ENCODE results near the gene TIMM23. TPM values are rescaled to one million over a fixed set of nuclear protein-coding genes. Genes with fewer than 3 reads are reported as not detected.

Gene TIMM23
- total RNA-seq, 1 experiment from 2014 or later = 70.1 TPM

DNA sequence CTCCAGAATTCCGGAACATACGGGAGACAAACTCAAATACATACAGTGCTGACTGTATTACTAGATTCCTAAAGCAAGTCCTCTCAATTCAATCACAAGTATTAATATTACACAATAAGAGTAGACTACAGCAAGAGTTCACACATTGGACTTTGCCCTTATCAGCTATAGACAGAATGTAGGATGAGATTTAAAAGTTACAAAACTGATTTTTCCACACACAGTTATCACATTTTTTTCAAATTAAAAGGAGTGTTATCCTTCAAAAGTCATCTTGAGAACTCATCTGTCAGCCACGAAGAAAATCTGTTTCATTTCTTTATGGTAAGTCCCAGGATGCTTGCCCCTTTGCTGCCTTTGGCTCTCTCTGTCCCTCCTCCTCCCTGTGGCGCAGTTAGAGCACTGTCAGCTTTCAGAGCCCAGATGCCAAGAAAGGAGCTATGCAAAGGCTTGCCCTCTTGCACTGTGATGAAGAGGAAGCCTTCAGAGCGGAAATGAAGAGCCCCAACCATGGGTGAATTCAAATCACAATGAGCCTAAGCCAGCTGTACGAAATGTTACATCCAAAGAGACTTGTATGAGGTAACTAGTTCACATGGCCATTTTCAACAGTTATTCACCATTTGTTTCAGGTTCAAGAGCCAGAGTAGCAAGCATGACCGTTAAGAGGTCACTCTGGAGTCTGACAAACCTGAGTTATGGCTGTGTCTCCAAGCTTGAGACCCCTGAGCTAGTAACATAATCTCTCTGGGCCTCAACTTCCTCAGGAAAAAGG lies 47.5 kb downstream of the TIMM23 start:
- Histone ChIP-seq H3K79me2 (ENCODE audit: insufficient read depth, low read length) (peaks cover 94% of the 10 kb centered on the region), H3K9me3 (ENCODE audit: control insufficient read depth in 1 of 2, insufficient read depth in 1 of 2, low read depth in 1 of 2, low read length in 2 of 2) (no peaks in the 10 kb centered on the region), H3K9ac (ENCODE audit: low read length) (no peak overlapping the region), H3K4me1 (ENCODE audit: control insufficient read depth in 1 of 2, insufficient read depth in 2 of 2, low read length in 2 of 2) (peaks cover 21 to 34% of the 10 kb centered on the region in 2 experiments), H3K4me2 (ENCODE audit: low read length) (no peak overlapping the region), H3K27me3 (ENCODE audit: insufficient read depth, low read length) (no peaks in the 10 kb centered on the region), H3K27ac (ENCODE audit: low read depth, low read length) (no peak overlapping the region), H4K20me1 (ENCODE audit: insufficient read depth) (peaks cover 9% of the 10 kb centered on the region; the same call in 1 of the 2 replicates), H3K36me3 (ENCODE audit: control insufficient read depth in 1 of 2, insufficient read depth in 2 of 2, low read length in 2 of 2) (peaks cover 2 to 4% of the 10 kb centered on the region in 2 experiments; a peak in 2 of 4 replicates), H2AFZ (ENCODE audit: low read depth, low read length, poor library complexity, severe bottlenecking) (no peak overlapping the region), H3K9me2 (ENCODE audit: insufficient read depth) (no peaks in the 10 kb centered on the region), H3K4me3 (replicated peaks in 1 of 2; ENCODE audit: low read depth in 1 of 2, low read length in 2 of 2) (no peak overlapping the region)
- TF ChIP-seq POLR2A (IDR thresholded peaks at IDR 0.05; ENCODE audit: borderline replicate concordance, extremely low read depth, insufficient read depth, insufficient read length) (no peak), FOSL1 (IDR thresholded peaks at IDR 0.05; ENCODE audit: low read depth) (no peak), SRF (IDR thresholded peaks at IDR 0.05; ENCODE audit: low read depth) (no peak), ZNF274 (IDR thresholded peaks at IDR 0.05; ENCODE audit: low read depth, low read length) (no peak), CBX3 (IDR thresholded peaks at IDR 0.05; ENCODE audit: low read depth) (no peak), SP1 (IDR thresholded peaks at IDR 0.05; ENCODE audit: low read depth) (no peak), JUND (IDR thresholded peaks at IDR 0.05) (no peak), ELF1 (IDR thresholded peaks at IDR 0.05; ENCODE audit: borderline replicate concordance, low read depth) (no peak), RAD21 (IDR thresholded peaks at IDR 0.05; ENCODE audit: low read depth) (no peak), CEBPB (IDR thresholded peaks at IDR 0.05; ENCODE audit: low read depth) (no peak), YY1 (IDR thresholded peaks at IDR 0.05; ENCODE audit: extremely low read depth, insufficient replicate concordance, low read depth, low read length) (no peak)
- TF ChIP-seq, protein P1, sequence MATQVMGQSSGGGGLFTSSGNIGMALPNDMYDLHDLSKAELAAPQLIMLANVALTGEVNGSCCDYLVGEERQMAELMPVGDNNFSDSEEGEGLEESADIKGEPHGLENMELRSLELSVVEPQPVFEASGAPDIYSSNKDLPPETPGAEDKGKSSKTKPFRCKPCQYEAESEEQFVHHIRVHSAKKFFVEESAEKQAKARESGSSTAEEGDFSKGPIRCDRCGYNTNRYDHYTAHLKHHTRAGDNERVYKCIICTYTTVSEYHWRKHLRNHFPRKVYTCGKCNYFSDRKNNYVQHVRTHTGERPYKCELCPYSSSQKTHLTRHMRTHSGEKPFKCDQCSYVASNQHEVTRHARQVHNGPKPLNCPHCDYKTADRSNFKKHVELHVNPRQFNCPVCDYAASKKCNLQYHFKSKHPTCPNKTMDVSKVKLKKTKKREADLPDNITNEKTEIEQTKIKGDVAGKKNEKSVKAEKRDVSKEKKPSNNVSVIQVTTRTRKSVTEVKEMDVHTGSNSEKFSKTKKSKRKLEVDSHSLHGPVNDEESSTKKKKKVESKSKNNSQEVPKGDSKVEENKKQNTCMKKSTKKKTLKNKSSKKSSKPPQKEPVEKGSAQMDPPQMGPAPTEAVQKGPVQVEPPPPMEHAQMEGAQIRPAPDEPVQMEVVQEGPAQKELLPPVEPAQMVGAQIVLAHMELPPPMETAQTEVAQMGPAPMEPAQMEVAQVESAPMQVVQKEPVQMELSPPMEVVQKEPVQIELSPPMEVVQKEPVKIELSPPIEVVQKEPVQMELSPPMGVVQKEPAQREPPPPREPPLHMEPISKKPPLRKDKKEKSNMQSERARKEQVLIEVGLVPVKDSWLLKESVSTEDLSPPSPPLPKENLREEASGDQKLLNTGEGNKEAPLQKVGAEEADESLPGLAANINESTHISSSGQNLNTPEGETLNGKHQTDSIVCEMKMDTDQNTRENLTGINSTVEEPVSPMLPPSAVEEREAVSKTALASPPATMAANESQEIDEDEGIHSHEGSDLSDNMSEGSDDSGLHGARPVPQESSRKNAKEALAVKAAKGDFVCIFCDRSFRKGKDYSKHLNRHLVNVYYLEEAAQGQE (IDR thresholded peaks at IDR 0.05; ENCODE audit: low read depth) = no peak
- TF ChIP-seq, protein P2, sequence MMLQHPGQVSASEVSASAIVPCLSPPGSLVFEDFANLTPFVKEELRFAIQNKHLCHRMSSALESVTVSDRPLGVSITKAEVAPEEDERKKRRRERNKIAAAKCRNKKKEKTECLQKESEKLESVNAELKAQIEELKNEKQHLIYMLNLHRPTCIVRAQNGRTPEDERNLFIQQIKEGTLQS (IDR thresholded peaks at IDR 0.05) = no peak
- TF ChIP-seq, protein P3, sequence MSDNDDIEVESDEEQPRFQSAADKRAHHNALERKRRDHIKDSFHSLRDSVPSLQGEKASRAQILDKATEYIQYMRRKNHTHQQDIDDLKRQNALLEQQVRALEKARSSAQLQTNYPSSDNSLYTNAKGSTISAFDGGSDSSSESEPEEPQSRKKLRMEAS (IDR thresholded peaks at IDR 0.05) = no peak
- TF ChIP-seq, protein P4, sequence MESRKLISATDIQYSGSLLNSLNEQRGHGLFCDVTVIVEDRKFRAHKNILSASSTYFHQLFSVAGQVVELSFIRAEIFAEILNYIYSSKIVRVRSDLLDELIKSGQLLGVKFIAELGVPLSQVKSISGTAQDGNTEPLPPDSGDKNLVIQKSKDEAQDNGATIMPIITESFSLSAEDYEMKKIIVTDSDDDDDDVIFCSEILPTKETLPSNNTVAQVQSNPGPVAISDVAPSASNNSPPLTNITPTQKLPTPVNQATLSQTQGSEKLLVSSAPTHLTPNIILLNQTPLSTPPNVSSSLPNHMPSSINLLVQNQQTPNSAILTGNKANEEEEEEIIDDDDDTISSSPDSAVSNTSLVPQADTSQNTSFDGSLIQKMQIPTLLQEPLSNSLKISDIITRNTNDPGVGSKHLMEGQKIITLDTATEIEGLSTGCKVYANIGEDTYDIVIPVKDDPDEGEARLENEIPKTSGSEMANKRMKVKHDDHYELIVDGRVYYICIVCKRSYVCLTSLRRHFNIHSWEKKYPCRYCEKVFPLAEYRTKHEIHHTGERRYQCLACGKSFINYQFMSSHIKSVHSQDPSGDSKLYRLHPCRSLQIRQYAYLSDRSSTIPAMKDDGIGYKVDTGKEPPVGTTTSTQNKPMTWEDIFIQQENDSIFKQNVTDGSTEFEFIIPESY (IDR thresholded peaks at IDR 0.05; ENCODE audit: extremely low read depth, insufficient replicate concordance, low read length) = no peak
- RAD21 ChIA-PET (ENCODE audit: low non-redundant PET in 1 of 2, low total read pairs in 2 of 2, uncharacterized antibody in 2 of 2, unreplicated experiment in 2 of 2) = no interaction called here
- POLR2A ChIA-PET = no interaction called here
- CTCF ChIA-PET = interaction anchor here (1.0 kb wide), 1 partner anchor 9 kb away, joined by 4 read pairs; no protein-coding TSS in a partner anchor
- BruUV-seq (replicated peaks) = no TSS peak
- ATAC-seq (no peak), DNase-seq (ENCODE audit: low read depth, low spot score) (no peak)
- intact Hi-C loops (cut with micrococcal nuclease) = no loop called here
